ENCODE results near the gene DYNC2I2.

- no peak for TF ChIP-seq POLR2A (IDR thresholded peaks at IDR 0.05)
- no peak for TF ChIP-seq CTCF (IDR thresholded peaks at IDR 0.05)
Measured at GRCh38 chr9:128632066-128632465, 24.6 kb downstream of the DYNC2I2 start.

All from body of pancreas (tissue), 4 donors.